ENCODE data around the gene CCDC69.

DNA sequence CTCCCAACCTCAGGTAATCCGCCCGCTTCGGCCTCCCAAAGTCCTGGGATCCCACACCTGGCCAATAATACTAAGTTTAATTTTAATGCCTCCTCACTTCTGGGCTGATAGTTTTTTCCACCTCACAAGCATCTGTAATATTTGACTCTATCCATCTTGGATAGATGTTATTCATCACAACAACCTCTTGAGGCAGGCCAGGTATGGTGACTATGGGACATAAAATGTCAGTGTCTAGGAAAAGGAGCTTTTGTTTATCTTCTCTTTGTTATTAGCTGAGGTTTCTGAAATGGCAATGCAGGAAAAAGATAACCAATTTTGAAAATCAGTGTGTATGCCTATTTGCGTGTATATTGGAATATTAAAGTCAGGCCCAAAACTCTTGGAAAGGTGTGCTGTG, 1.2 kb upstream of the CCDC69 start:
- TF ChIP-seq CTCF (IDR thresholded peaks at IDR 0.05; ENCODE audit: low read depth, low read length) (no peak), POLR2A (IDR thresholded peaks at IDR 0.05; ENCODE audit: extremely low read depth, insufficient read length) (no peak), MAX (IDR thresholded peaks at IDR 0.05; ENCODE audit: low read depth, low read length) (no peak)

All from NB4 (cell line).